GM19328 (cell line): ENCODE results near the gene RNF20.
A peak's percentile ranks its signal among the peaks of the same experiment; 100 is the strongest.
"Not testable (repeated sequence)": the region's sequence is repeated elsewhere in the genome, so short reads cannot be mapped to it uniquely, and the experiment has no call there.

Experiments
- ATAC-seq: cut with Tn5 transposase; IDR thresholded peaks from one replicate; pipeline ENCODE4 v1.9.1; 2021; ENCODE audit warnings: mild to moderate bottlenecking, moderate library complexity; ENCODE audit not compliant: unreplicated experiment

Gene RNF20

GRCh38 chr9:101536351-101536750 is 2.7 kb downstream of the RNF20 start:
- ATAC-seq: no peak

GRCh38 chr9:101536938-101537337 is 3.3 kb downstream of the RNF20 start:
- no peak for ATAC-seq

- no peak for ATAC-seq
These were observed 6.4 kb downstream of the RNF20 start for GRCh38 chr9:101540069-101540468.

- ATAC-seq: no peak
These were observed 9.6 kb downstream of the RNF20 start for GRCh38 chr9:101543098-101543735.

- ATAC-seq: not testable (repeated sequence)
These were observed 15.9 kb downstream of the RNF20 start for GRCh38 chr9:101549472-101550098.

GRCh38 chr9:101561740-101562139 is 28.1 kb downstream of the RNF20 start:
- no peak for ATAC-seq

- no peak for ATAC-seq
These were observed 29.3 kb downstream of the RNF20 start for GRCh38 chr9:101562966-101563365.

GRCh38 chr9:101564252-101564651 is 30.6 kb downstream of the RNF20 start:
- ATAC-seq: no peak

GRCh38 chr9:101566904-101567724 is 33.5 kb downstream of the RNF20 start:
- no peak for ATAC-seq

GRCh38 chr9:101567725-101568350 is 34.2 kb downstream of the RNF20 start:
- ATAC-seq: no peak

- no peak for ATAC-seq
These were observed 36.3 kb downstream of the RNF20 start for GRCh38 chr9:101569741-101570501.

- no peak for ATAC-seq
These were observed 37.5 kb downstream of the RNF20 start for GRCh38 chr9:101571114-101571513.

- ATAC-seq: no peak
These were observed 38.7 kb downstream of the RNF20 start for GRCh38 chr9:101572316-101572715.

- ATAC-seq: no peak
These were observed 41.2 kb downstream of the RNF20 start for GRCh38 chr9:101574731-101575333.

- ATAC-seq: peak; percentile 76
These were observed 44.7 kb downstream of the RNF20 start for GRCh38 chr9:101578378-101578777.

- no peak for ATAC-seq
These were observed 46.3 kb downstream of the RNF20 start for GRCh38 chr9:101579711-101580545.

GRCh38 chr9:101582553-101582952 is 48.9 kb downstream of the RNF20 start:
- no peak for ATAC-seq

- no peak for ATAC-seq
These were observed 52.1 kb downstream of the RNF20 start for GRCh38 chr9:101585740-101586139.

GRCh38 chr9:101586651-101587050 is 53.0 kb downstream of the RNF20 start:
- peak; percentile 72 for ATAC-seq
